AG10803 (cell line): Measurements from ENCODE around the gene DDIT3.
"Not testable (repeated sequence)": the region's sequence is repeated elsewhere in the genome, so short reads cannot be mapped to it uniquely, and the experiment has no call there.

ENCODE experiments used
- DNase-seq: peaks from one replicate; pipeline ENCODE4 v3.0.0; 2010; ENCODE audit warnings: low read depth
- H3K4me3 ChIP-seq: 2 replicates; pipeline ENCODE4 v1.5.1; 2011; ENCODE audit warnings: mild to moderate bottlenecking, low read length, control low read depth
- TF ChIP-seq, protein P1 (sequence below): conservative IDR thresholded peaks from 2 replicates; pipeline ENCODE4 v1.5.1; 2011; ENCODE audit warnings: mild to moderate bottlenecking, low read length, control low read depth, inconsistent platforms

DDIT3 gene

DNA sequence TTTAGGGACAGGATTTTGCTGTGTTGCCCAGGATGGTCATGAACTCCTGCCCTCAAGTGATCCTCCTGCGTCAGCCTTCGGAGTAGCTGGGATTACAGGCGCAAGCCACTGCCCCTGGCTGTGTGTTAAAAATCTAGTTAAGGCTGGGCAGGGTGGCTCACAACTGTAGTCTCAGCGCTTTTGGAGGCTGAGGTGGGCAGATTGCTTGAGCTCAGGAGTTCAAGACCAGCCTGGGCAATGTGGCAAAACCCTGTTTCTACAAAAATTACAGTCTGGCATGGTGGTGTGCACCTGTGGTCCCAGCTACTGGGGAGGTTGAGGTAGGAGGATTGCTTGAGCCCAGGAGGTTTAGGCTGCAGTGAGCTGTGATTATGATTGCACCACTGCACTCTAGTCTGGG, 9.2 kb downstream of the DDIT3 start:
- DNase-seq: no peak
- TF ChIP-seq, protein P1, sequence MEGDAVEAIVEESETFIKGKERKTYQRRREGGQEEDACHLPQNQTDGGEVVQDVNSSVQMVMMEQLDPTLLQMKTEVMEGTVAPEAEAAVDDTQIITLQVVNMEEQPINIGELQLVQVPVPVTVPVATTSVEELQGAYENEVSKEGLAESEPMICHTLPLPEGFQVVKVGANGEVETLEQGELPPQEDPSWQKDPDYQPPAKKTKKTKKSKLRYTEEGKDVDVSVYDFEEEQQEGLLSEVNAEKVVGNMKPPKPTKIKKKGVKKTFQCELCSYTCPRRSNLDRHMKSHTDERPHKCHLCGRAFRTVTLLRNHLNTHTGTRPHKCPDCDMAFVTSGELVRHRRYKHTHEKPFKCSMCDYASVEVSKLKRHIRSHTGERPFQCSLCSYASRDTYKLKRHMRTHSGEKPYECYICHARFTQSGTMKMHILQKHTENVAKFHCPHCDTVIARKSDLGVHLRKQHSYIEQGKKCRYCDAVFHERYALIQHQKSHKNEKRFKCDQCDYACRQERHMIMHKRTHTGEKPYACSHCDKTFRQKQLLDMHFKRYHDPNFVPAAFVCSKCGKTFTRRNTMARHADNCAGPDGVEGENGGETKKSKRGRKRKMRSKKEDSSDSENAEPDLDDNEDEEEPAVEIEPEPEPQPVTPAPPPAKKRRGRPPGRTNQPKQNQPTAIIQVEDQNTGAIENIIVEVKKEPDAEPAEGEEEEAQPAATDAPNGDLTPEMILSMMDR: no peak
- H3K4me3 ChIP-seq: no peak overlapping the region

DNA sequence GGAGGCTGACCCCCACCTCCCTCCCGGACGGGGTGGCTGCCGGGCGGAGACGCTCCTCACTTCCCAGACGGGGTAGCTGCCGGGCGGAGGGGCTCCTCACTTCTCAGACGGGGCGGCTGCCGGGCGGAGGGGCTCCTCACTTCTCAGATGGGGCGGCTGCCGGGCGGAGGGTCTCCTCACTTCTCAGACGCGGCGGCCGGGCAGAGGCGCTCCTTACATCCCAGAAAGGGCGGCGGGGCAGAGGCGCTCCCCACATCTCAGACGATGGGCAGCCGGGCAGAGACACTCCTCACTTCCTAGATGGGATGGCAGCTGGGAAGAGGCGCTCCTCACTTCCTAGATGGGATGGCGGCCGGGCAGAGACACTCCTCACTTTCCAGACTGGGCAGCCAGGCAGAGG, 12.5 kb downstream of the DDIT3 start:
- H3K4me3 ChIP-seq, DNase-seq: not testable (repeated sequence)

DNA sequence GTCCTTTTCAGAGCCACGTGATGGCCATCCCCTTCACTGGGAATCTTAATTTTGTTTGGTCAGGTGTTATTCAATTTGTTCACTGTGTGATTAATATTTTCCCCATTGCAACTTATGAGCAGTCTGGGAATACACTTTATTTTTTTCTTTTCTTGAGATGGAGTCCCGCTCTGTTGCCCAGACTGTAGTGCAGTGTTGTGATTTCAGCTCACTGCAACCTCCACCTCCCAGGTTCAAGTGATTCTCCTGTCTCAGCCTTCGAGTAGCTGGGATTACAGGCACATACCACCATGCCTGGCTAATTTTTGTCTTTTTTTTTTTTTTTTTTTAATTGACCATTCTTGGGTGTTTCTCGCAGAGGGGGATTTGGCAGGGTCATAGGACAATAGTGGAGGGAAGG, 13.8 kb downstream of the DDIT3 start:
- not testable (repeated sequence) for H3K4me3 ChIP-seq, DNase-seq

DNA sequence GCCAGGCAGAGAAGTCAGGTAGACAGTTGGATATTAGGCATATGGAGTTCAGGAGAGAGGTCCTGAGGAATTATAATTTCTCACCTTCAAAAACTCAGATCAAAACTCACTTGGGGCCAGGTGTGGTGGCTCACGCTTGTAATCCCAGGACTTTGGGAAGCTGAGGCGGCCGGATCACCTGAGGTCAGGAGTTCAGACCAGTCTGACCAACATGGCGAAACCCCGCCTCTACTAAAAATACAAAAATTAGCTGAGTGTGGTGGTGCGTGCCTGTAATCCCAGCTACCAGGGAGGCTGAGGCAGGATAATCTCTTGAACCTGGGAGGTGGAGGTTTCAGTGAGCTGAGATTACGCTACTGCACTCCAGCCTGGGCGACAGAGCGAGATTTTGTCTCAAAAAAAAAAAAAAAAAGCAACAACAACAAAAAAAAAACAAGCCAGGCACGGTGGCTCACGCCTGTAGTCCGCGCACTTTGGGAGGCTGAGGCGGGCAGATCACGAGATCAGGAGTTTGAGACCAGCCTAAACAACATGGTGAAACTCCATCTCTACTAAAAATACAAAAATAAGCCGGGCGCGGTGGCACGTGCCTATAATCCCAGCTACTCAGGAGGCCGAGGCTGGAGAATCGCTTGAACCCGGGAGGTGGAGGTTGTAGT, 17.9 kb downstream of the DDIT3 start:
- not testable (repeated sequence) for H3K4me3 ChIP-seq, DNase-seq

DNA sequence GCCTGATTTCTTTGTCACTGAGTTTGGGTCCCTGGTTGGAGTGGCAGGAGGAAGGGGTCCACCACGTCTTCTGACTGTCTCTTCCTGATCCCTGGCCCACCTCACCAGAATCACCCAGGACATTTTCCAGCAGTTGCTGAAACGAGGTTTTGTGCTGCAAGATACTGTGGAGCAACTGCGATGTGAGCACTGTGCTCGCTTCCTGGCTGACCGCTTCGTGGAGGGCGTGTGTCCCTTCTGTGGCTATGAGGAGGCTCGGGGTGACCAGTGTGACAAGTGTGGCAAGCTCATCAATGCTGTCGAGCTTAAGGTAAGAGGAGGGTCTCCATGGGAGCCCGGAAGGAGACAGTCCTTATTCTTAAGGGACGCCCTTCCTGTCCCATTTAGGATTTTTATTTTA, 20.1 kb downstream of the DDIT3 start:
- no peak overlapping the region for H3K4me3 ChIP-seq
- no peak for DNase-seq
- TF ChIP-seq, protein P1: no peak

DNA sequence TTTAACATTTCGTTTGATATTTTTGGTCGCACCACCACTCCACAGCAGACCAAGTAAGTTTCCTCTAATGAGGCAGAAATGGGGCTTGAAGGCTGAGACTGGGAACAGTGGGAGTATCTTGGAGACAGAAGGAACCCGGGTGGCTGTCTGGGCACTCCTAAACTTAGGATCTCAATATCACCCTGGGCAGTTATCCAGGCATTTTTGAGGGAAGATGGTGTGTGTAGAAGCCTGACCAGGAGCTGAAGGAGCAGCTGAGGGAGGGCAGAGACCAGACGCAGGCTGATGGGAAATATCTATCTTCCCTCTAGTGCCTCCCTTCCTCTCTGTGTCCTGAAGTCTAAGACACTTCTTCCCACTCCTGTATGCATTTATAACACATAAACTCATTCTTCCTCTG, 21.7 kb downstream of the DDIT3 start:
- no peak for DNase-seq
- TF ChIP-seq, protein P1: no peak
- no peak overlapping the region for H3K4me3 ChIP-seq

DNA sequence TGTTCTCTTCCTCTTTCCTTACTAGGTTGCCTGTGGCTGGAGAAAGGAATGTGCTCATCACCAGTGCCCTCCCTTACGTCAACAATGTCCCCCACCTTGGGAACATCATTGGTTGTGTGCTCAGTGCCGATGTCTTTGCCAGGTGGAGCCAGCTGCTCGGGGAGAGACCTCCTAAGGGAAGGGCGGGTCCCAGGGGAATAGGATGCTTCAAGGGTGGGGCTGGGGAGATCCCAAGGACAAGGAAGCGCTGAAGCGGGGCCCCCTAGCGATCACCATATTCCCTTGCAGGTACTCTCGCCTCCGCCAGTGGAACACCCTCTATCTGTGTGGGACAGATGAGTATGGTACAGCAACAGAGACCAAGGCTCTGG, 22.2 kb downstream of the DDIT3 start:
- H3K4me3 ChIP-seq: no peak overlapping the region
- no peak for DNase-seq
- TF ChIP-seq, protein P1: no peak

DNA sequence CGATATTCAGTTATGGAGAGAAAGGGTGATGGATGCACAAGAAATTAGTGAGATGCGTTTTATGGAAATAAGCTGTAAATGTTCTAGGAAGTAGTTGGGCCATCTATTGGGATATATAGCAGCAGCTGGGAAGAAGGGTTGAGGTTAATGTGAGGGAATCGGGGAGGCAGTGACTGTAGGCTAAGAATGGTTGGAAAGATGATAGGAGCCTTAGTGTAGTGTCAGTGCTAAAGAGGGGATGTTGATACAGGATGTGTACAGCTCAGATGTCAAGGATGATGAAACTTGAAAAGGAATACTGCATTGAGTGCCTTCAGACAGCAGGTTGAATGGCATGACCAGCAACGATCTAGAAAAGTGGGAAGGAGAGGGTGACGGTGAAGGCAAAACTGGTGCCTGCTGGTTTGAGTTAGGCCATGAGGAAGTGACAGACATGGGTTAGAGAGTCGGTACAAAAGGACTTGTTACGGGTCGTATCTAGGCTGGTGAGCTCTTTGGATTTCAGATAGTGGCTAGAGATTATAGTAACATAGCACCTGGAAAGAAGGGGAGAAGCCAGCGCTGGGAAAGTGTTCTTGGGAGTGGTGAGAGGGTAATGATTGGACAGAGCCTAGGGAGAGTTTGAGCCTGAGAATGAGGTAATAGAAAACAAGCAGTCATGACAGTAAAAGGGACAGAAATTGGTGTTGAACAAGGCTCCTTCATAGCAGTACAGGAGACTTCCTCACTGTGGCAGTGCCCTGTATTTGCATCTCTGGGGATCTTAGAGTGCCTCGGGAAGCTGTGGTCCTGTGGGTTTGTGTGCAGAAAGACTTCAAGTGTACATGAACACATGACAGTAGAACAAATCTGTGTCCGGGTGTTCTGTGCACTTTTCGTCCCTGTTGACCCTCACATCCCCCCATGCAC, 22.8 kb downstream of the DDIT3 start:
- TF ChIP-seq, protein P1: no peak
- no peak overlapping the region for H3K4me3 ChIP-seq
- DNase-seq: no peak
